Measurements from ENCODE around the gene GAR1. TPM values are rescaled to one million over a fixed set of nuclear protein-coding genes. Genes with fewer than 3 reads are reported as not detected.
"Not testable (repeated sequence)": the region's sequence is repeated elsewhere in the genome, so short reads cannot be mapped to it uniquely, and the experiment has no call there.

Gene GAR1
- total RNA-seq, 1 donor from 2014 or later: 18.1 TPM

DNA sequence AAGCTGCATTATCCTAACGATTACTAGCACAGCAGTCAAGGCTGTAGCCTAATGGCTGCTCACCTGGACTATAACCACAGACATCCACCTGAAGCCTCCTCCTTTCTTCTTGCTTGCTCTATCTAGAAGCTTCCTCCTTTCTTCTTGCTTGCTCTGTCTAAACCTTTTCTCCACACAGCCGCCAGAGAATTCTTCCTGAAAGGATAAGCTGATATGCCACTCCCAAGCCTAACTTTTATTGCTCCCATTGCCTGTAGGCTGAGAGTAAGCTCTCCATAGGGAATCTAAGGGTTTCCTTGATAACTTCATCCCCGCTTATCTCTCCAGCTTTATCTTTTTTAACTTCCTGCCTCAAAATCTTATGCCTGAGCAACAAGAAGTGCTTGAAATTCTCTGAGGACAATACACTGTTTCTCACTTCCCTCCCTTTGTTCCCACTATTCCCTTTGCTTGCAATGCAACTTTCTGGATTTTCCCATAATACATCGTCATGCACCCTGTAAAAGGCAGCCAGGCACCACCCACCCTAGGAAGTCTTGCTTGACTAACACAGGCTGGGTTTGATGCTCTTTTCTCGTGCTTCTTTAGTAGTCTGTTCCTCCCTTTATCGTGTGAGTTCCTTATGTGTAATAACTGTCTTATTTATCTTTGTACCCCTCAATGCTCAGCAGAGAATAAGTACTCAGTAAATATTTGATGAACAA is 31.0 kb downstream of the GAR1 start:
- no peak for DNase-seq (ENCODE audit: low read depth)

GRCh38 chr4:109847896-109848442 is 32.4 kb downstream of the GAR1 start, which contains the start of gene LRIT3:
TSS of gene LRIT3 (plus strand) at chr4:109848107. CDS start at chr4:109848202, 95 bp downstream.
- DNase-seq (ENCODE audit: low read depth): no peak

DNA sequence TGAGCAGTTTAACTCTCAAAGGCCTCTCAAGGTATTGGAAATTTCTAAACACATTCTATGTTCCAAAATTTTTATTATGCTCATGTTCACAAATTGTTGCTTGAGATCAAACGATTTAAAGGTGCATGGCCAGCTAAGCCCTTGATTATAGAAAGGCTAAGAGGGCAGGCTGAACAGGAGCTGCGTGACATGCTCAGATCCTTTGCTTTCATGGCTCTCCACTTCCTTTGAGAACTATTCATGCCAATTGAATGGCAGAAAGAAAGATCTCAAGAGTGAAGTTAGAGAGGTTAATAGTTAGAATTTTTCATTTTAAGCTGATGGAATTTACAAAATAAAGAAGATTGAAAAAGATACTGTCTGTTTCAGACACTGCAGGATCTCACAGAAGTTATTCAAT is 32.9 kb downstream of the GAR1 start:
- no peak for DNase-seq (ENCODE audit: low read depth)

GRCh38 chr4:109850601-109851000 is 35.0 kb downstream of the GAR1 start:
- DNase-seq (ENCODE audit: low read depth): no peak

DNA sequence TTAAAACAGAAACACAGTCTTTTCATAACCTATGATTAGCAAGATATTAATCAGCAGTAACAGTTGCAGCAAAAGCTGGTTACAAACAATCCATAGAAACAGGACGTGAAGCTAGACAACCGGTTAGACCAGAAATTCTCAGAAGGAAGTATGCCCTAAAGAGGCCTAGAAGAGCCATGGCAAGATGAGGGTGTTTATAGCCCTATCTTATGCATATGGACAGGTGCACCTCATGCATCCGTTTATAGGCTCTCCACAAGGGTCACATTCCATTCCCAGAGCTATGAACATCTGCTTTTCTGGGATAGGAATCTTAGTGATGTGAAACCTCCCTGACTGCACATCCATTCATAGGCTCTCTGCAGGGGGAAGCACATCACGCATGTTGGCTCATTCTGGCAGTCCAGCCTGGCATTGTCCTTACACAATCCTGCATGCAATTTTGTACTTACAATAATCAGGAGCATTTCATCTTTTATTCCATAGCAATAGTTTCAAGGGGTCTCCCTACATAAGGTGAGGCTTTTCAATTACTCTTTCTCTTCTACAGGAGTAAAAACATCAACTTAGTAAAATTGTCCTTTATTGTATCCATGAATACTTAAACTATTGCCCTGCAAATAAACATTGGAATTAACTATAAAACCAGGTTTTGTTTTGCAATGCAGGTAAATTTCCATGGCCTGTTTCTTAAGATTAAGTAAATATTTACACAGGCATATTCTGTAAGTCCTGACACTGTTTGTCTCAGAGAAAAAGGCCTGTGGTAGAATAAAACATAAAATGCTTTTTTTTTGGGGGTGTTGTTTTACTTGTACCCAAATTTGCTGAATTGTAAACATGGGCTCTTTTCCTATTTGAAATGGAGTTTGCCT is 44.1 kb downstream of the GAR1 start:
- not testable (repeated sequence) for DNase-seq (ENCODE audit: low read depth)

- DNase-seq (ENCODE audit: low read depth): no peak
Measured at GRCh38 chr4:109861271-109861670, 45.7 kb downstream of the GAR1 start.

DNA sequence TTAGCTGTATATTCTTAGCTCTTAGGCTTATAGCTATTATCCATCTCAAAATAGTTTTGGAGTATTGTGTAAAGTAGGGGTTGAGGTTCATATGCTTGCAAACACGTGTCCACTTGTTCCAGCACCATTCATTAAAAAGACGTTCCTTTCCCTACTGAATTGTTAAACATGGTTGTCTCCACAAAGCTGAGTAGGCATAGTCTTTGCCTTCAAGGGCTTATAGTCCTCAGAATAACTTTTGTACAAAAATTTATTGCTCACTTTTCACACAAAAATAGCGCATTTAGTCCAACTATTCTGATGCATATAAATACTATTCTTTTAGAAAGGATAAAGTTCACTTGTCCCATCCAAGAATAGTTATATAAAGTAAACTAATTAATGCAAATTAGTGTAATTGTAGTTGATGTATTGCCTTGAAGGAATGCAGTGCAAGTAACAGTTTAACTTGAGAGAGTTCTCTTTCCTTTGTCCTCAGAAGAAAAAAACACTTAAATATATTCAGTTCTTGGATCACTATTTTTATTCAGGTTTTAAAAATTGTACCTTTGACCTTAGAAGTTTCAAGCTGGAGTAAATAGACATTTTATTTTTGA is 46.5 kb downstream of the GAR1 start:
- DNase-seq (ENCODE audit: low read depth): no peak

DNA sequence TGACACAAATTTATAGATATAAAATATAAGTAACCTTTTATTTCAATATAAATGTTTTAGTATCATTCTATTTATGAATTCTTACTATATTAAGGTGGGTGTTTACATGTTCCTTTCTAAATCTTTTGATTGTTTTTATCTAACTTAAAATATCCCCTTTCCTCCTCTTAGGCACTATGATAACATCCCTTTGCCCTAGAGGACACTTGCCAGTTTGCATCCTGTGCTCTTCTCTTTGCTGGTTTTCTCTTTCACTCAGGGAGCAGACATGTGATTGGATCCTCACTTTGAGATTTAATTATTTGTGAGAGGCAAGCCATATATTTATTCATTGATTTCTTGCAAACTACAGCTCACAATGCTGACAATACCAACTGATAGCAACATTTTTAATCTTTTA is 48.6 kb downstream of the GAR1 start:
- DNase-seq (ENCODE audit: low read depth): no peak

DNA sequence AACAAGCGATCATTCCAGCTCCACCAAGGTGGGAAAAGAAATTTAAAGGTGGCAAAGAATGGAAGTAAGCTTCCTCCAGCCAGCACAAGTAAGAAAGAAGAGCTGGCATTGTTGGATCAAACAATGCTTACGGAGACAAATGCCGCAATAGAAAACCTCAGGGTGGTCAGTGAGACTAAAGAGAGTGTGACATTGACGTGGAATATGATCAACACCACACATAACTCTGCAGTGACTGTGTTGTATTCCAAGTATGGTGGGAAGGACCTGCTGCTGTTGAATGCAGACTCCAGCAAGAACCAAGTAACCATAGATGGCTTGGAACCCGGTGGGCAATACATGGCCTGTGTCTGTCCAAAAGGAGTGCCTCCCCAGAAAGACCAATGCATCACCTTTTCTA is 54.5 kb downstream of the GAR1 start:
- peak; percentile 60 for DNase-seq (ENCODE audit: low read depth)

- peak; percentile 41 for DNase-seq (ENCODE audit: low read depth)
Measured at GRCh38 chr4:109872065-109872464, 56.5 kb downstream of the GAR1 start.

DNA sequence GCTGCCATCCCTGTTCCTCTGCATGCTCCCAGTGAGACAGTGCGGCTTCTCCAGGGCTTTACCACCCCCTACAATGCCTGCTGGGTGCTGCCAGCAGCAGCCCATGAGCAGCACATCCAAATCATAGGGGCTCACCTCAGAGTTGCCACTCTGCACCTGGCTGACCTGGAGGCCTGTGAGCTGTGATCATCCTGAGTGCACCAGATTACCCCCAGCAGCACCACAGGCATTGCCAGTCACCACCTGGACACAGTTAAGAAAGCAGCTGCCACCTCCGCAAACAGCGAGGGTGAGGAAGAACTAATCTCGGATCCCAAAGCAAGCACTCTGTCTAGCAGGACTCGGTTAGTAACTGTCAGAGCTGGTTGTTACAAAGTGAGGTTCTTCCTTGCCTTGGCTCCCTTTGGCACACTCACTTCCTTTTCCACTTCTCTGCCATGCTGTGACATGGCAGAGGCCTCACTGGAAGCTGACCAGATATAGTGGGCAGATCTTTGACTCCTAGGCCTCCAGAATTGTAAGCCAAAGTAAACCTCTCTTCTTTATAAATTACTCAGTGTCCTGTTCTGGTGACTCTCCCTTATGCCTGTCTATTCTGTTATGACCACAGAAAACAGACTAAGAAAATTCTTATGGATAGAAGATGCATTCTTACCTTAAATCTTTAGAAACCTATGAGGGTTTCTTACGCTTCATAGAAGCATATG is 57.5 kb downstream of the GAR1 start:
- no peak for DNase-seq (ENCODE audit: low read depth)

GRCh38 chr4:109873791-109874514 is 58.4 kb downstream of the GAR1 start:
- DNase-seq (ENCODE audit: low read depth): peak; percentile 71

Other genes starting within 250 kb of the GAR1 start
- gene CASP6, start 112.3 kb upstream of the GAR1 start, total RNA-seq: 11.6 and 18.3 TPM in 2 replicates
- 22.2 and 22.4 TPM in 2 replicates for gene PLA2G12A, start 85.7 kb upstream of the GAR1 start, total RNA-seq
- 1.4 and 1.5 TPM in 2 replicates for gene CFI, start 13.8 kb upstream of the GAR1 start, total RNA-seq
- 0.08 TPM in 1 of 2 replicates, not detected in the other for gene RRH, start 12.2 kb downstream of the GAR1 start, total RNA-seq
- gene LRIT3, start 32.3 kb downstream of the GAR1 start, total RNA-seq: 0.03 TPM in 1 of 2 replicates, not detected in the other
- gene EGF, start 97.1 kb downstream of the GAR1 start, total RNA-seq: 12.3 and 16.2 TPM in 2 replicates

Data from myocyte (in vitro differentiated cells).